Activated naive CD4-positive, alpha-beta T cell (primary cell): ENCODE results near the gene ADCY3.
"Not testable (repeated sequence)": the region's sequence is repeated elsewhere in the genome, so short reads cannot be mapped to it uniquely, and the experiment has no call there.

Experiments
- DNase-seq, 4 experiments: peaks; one replicate each; lab custom pipeline; 2025; lab: John Stamatoyannopoulos, UW

The ADCY3 gene

DNA sequence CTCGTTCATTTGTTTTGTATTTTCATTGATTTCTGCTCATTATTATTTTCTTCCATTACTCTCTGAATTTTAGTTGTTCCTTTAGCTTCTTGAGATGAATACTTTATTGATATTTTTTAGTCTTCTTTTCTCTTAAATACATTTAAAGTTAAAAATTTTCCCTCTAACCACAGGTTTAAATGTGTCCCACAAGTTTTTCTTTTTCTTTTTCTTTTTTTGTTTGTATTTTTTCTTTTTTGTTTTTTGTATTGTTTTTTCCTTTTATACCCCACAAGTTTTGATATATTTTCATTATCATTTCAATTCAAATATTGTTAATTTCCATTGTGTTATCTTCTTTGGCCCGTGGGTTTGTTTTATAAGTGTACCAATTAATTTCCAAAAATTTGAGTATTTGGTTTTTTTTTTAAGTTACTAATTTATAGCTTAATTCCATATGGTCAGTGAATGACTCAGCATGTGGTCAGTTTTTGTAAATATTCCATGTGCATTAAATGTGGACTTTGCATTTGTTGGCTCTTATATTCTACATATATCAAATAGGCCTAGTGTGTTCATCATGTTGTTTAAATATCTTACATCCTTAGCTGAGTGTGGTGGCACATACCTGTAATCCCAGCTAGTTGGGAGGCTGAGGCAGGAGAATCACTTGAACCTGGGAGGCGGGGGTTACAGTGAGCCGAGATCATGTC, 110.6 kb downstream of the ADCY3 start:
- DNase-seq, result no peak

- DNase-seq, result no peak
Measured at GRCh38 chr2:24806661-24807036, 113.4 kb downstream of the ADCY3 start.

- DNase-seq, result not testable (repeated sequence)
Measured at GRCh38 chr2:24805811-24806660, 114.0 kb downstream of the ADCY3 start.

GRCh38 chr2:24800487-24800886, 119.5 kb downstream of the ADCY3 start:
- not testable (repeated sequence) for DNase-seq

GRCh38 chr2:24797644-24798043, 122.4 kb downstream of the ADCY3 start:
- no peak for DNase-seq

DNA sequence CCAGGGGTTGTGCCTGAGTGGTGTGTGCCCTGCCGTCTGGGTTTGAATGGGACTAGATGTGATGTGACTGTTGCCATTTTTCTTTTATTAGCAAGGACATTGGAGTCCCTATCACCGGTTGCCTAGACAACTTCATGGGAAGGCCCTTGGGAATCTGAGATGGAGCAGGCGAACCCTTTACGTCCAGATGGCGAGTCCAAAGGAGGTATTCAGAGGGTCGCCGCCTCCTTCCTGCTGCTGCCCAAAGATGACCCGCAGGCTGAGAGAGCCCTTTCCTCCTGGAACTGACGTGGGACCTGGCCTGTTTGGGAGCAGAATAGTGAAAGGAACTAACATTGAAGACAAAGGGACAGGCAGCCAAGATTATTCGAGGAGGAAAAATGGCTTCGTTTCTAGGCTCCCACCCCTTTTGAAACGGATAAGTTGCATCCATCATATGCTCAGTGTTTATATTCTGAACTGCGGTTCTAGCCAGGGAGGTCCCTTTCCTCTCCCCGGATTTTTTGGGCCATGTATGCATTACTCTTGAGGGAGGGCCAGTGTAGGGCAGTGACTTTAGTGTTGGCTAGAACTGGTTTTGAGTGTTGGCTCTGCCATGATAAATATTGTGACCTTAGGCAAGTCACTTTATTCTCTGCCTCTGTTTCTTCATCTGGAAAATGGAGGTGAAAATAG, 126.1 kb downstream of the ADCY3 start:
- no peak for DNase-seq

DNA sequence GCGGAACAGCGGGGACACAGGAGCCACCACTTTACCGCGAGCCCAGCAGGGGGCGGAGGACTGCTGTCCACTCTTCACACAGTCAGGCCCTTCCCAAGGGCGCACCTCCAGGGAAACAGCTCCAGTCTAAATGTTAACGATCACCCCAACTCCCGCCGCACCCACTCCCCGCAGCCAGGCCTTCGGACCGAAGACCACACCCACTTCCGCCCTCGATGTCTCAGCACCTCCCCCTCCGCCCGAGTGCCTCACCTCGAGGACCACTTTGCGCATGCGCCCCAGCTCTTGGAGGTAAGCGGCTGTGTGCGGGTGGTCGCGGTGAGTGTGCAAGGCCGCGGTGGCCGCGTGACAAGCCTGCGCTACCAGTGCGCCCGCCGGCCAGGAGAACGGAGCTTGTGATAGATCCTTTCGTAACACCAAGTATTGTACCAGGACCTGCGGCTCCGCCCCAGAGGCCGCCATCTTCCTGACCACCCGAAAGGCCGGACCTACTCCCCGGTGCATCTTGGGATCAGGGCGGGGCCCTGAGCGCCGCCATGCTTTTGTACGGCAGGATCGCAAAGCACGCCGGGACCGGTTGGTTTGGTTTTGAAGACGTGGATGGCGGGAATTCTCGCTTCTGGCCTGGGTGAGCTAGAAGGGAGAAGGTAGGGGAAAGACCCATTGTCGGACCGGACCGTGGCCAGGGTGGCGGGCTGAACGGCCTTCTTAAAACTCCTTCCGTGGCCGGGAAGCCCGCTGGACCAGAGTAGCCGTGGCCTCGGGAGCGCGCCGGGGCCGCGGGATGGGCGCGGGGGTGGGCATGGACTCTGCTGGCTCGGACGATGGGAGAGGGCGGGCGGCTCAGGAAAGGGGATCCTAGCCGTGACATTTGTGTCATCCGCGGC, 126.9 kb downstream of the ADCY3 start, which contains the start of the genes CENPO and PTRHD1:
Gene CENPO, plus strand, starts transcription at position 552 of the 887 bp plus-strand sequence. CDS start 495 bp downstream, outside the sequence.
Gene PTRHD1, minus strand, starts transcription at position 518 of the 887 bp plus-strand sequence. Its CDS starts 14 bp downstream, at position 504.
- peak; percentile 90 to 96 (median 92) for DNase-seq

DNA sequence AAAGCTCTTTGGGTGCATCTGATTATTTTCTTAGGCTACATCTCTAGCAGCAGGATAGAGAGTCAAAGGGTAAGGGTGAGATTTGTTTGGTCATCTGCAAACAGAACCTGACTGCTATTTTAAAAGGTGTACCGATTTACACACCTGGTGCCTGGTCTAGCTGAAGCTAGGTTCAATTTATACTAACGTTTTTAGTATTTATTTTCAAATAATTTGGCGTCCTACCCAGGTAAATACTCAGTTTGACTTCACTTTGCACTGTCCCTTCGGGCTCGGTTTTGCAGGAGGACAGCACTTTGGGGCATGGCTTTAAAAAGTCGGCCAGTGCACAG, 127.5 kb downstream of the ADCY3 start:
- no peak for DNase-seq

DNA sequence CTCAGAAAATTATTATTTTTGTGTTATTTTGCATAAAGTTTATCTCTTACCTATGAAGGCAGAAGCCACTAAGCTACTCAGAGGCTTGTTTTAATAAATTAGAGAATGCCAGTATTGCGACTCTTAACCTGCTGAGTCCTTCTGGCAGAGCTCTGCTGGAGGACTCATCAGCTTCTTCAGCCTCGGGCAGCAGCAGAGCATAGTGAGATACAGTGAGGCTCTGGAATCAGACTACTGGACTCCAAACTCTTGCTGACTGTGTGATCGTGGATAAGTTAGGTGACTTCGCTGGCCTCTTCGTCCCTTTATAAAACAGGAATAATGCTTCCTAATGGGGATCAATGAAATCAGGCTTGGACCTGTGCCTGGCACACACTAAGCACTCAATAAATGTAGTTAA, 128.6 kb downstream of the ADCY3 start:
- DNase-seq, result no peak

DNA sequence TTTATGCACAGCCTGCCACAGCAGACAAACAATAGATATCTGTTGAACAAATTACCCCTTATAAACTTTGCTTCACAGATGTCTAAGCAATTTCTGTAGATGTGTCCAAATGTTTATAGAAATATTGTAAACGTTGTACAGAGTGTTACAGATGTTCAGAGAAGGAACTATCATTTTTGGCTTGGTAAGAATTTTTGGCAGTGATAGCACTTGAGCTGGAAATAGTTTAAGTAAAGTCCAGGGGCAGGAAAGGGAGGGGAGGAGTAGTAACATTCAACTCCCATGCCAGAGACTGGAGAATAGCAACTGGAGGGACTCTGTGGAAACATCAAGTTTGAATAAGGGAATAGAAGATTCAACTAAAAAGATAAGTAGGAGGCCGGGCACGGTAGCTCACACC, 131.2 kb downstream of the ADCY3 start:
- no peak for DNase-seq

- no peak for DNase-seq
Measured at GRCh38 chr2:24787532-24787931, 132.5 kb downstream of the ADCY3 start.

- no peak for DNase-seq
Measured at GRCh38 chr2:24785671-24786321, 134.2 kb downstream of the ADCY3 start.

DNA sequence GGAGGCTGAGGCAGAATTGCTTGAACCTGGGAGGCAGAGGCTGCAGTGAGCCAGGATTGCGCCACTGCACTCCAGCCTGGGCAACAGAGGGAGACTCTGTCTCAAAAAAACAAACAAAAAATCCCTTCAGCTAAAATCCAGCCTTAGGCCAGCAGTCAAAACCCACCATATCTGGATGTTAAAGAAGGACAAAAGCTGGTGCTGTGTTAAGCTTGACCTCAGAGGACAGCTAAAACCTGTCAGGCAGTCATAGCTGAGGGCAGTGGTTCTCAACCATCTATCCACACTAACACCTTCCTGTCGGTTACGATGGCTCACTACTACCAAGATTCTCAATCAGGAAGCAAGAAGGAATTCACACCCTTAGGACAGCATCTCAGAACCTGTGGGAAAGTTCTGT, 136.4 kb downstream of the ADCY3 start:
- DNase-seq, result no peak

- DNase-seq, result no peak
Measured at GRCh38 chr2:24779116-24779515, 140.9 kb downstream of the ADCY3 start.

DNA sequence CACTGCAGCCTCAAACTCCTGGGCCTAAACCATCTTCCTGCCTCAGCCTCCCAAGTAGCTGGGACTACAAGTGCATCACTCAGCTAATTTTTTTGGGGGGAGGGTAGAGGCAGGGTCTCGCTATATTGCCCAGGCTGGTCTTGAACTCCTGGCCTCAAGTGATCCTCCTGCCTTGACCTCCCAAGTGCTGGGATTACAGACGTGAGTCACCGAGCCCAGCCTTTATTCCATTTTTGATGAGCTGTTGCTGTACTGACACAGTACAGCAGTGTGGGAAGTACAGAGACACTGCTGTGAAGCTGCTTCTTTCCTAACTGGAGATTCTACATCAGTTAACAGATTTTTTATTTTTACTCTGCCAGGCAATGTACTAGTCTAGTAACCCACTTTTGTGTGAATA, 145.7 kb downstream of the ADCY3 start:
- no peak for DNase-seq

GRCh38 chr2:24771764-24772586, 148.1 kb downstream of the ADCY3 start:
- no peak for DNase-seq

GRCh38 chr2:24771061-24771460, 149.0 kb downstream of the ADCY3 start:
- no peak for DNase-seq
